WTC11 (cell line): Measurements from ENCODE around the gene BABAM2.

Experiments
- CBFB ChIP-seq: sonication (generic); formaldehyde crosslinking; IDR thresholded peaks from 2 replicates; pipeline ENCODE4 v1.8.1; 2022; ENCODE audit warnings: mild to moderate bottlenecking, low read depth, missing genetic modification reagents
- CTCF ChIP-seq: fragments of 200-600 bp; IDR thresholded peaks from 2 replicates; pipeline ENCODE4 v1.8.0; 2022; ENCODE audit warnings: antibody characterized with exemption
- NFYB ChIP-seq: sonication (generic); formaldehyde crosslinking; conservative IDR thresholded peaks from 2 replicates; pipeline ENCODE4 v1.8.0; 2022; ENCODE audit warnings: low read depth, missing genetic modification reagents
- NR1H2 ChIP-seq: sonication (generic); formaldehyde crosslinking; IDR thresholded peaks from 2 replicates; pipeline ENCODE4 v1.9.0; 2021; ENCODE audit warnings: mild to moderate bottlenecking, moderate library complexity, missing genetic modification reagents
- PRRX2 ChIP-seq: fragments of 250-450 bp; sonication (Bioruptor Pico); IDR thresholded peaks from 2 replicates; pipeline ENCODE4 v1.8.0; 2021; ENCODE audit warnings: mild to moderate bottlenecking
- ZNF138 ChIP-seq: sonication (generic); formaldehyde crosslinking; conservative IDR thresholded peaks from 2 replicates; pipeline ENCODE4 v1.8.1; 2022; ENCODE audit warnings: mild to moderate bottlenecking, moderate library complexity, missing genetic modification reagents
- ZNF232 ChIP-seq: sonication (generic); formaldehyde crosslinking; IDR thresholded peaks from 2 replicates; pipeline ENCODE4 v1.8.0; 2022; ENCODE audit warnings: mild to moderate bottlenecking, missing genetic modification reagents
- ZNF423 ChIP-seq: fragments of 250-450 bp; sonication (Bioruptor Pico); IDR thresholded peaks from 2 replicates; pipeline ENCODE4 v2.1.2; 2022; ENCODE audit warnings: mild to moderate bottlenecking, moderate library complexity
- TF ChIP-seq, protein P1 (sequence below): sonication (generic); formaldehyde crosslinking; conservative IDR thresholded peaks from 2 replicates; pipeline ENCODE4 v1.8.1; 2023; ENCODE audit warnings: mild to moderate bottlenecking, low read depth, missing genetic modification reagents, moderate library complexity
- TF ChIP-seq, protein P2 (sequence below): sonication (generic); formaldehyde crosslinking; IDR thresholded peaks from 2 replicates; pipeline ENCODE4 v1.8.0; 2022; ENCODE audit warnings: mild to moderate bottlenecking, missing genetic modification reagents

DNA sequence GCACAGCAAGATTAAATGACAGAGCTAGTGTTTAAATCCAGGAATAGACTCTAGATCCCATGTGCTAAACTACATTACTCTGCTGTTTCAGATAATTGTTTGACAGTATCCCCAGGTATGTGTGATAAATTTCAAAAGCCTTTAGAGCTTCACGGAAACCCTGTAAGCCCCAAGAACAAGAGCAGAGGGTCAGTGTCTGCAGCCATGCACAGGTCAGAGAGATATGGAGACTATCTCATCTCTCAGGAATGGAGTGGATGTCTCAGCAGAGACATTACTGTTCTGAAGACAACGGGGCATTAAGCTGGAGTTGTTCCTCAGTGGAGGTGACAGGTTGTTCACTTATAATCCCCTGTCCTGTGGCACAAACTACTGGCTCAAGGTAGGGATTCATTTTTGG lies 363.0 kb downstream of the BABAM2 start:
- no peak for TF ChIP-seq CTCF
- TF ChIP-seq ZNF232: no peak
- TF ChIP-seq ZNF423 (CRISPR knock-in tag): no peak
- no peak for TF ChIP-seq NR1H2 (CRISPR knock-in tag)
- TF ChIP-seq PRRX2 (CRISPR knock-in tag): no peak
- no peak for TF ChIP-seq CBFB
- TF ChIP-seq, protein P1, sequence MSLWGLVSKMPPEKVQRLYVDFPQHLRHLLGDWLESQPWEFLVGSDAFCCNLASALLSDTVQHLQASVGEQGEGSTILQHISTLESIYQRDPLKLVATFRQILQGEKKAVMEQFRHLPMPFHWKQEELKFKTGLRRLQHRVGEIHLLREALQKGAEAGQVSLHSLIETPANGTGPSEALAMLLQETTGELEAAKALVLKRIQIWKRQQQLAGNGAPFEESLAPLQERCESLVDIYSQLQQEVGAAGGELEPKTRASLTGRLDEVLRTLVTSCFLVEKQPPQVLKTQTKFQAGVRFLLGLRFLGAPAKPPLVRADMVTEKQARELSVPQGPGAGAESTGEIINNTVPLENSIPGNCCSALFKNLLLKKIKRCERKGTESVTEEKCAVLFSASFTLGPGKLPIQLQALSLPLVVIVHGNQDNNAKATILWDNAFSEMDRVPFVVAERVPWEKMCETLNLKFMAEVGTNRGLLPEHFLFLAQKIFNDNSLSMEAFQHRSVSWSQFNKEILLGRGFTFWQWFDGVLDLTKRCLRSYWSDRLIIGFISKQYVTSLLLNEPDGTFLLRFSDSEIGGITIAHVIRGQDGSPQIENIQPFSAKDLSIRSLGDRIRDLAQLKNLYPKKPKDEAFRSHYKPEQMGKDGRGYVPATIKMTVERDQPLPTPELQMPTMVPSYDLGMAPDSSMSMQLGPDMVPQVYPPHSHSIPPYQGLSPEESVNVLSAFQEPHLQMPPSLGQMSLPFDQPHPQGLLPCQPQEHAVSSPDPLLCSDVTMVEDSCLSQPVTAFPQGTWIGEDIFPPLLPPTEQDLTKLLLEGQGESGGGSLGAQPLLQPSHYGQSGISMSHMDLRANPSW: no peak
- TF ChIP-seq, protein P2, sequence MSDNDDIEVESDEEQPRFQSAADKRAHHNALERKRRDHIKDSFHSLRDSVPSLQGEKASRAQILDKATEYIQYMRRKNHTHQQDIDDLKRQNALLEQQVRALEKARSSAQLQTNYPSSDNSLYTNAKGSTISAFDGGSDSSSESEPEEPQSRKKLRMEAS: no peak
- TF ChIP-seq NFYB (CRISPR knock-in tag): no peak
- no peak for TF ChIP-seq ZNF138 (CRISPR knock-in tag)
